H1 (cell line): ENCODE results near the gene SFTPB. TPM values are rescaled to one million over a fixed set of nuclear protein-coding genes. Genes with fewer than 3 reads are reported as not detected.

Experiments used
- CTCF ChIA-PET: fragments of 300-600 bp; sonication (Branson Sonifier 250); formaldehyde crosslinking; loops from one replicate; lab custom pipeline; 2021; ENCODE audit not compliant: partially characterized antibody; lab: Charles Lee
- POLR2A ChIA-PET: fragments of 300-600 bp; sonication (Branson Sonifier 250); formaldehyde crosslinking; loops from one replicate; lab custom pipeline; 2021; ENCODE audit warnings: inconsistent platforms; ENCODE audit not compliant: partially characterized antibody; lab: Charles Lee
- DNase-seq, 2 experiments: peaks; one replicate each; pipeline versions ENCODE4 v3.0.0 to v3.0.0-alpha.2; 2010 to 2022; ENCODE audit warnings: low spot score in 2 of 2, low read depth in 1 of 2, mixed read lengths in 1 of 2
- FAIRE-seq: peaks from 2 replicates; lab custom pipeline; 2011; peaks lifted over from hg19 to GRCh38; lab: Jason Lieb, UNC
- H2AFZ ChIP-seq: 2 replicates; pipeline ENCODE4 v1.8.1; 2012; ENCODE audit warnings: low read length, inconsistent platforms
- H2AK5ac ChIP-seq: 2 replicates; pipeline ENCODE4 v1.6.1; 2013; ENCODE audit warnings: low read depth, low read length
- H2BK120ac ChIP-seq: replicated peaks from 2 replicates; pipeline ENCODE3; 2013; ENCODE audit warnings: low read depth, low read length, inconsistent platforms
- H2BK12ac ChIP-seq: 2 replicates; pipeline ENCODE4 v1.6.1; 2013; ENCODE audit warnings: low read depth, low read length
- H2BK15ac ChIP-seq: 2 replicates; pipeline ENCODE4 v1.6.1; 2013; ENCODE audit warnings: low read length
- H2BK20ac ChIP-seq: 2 replicates; pipeline ENCODE4 v1.6.1; 2013; ENCODE audit warnings: low read length
- H2BK5ac ChIP-seq: 2 replicates; pipeline ENCODE4 v1.6.1; 2013; ENCODE audit warnings: low read depth, low read length
- H3K14ac ChIP-seq: 2 replicates; pipeline ENCODE4 v1.6.1; 2013; ENCODE audit warnings: inconsistent platforms; ENCODE audit not compliant: insufficient read length
- H3K18ac ChIP-seq: 2 replicates; pipeline ENCODE4 v1.6.1; 2013; ENCODE audit warnings: low read length; ENCODE audit errors: extremely low read depth
- H3K23ac ChIP-seq: 2 replicates; pipeline ENCODE4 v1.6.1; 2013; ENCODE audit warnings: inconsistent platforms; ENCODE audit not compliant: insufficient read length
- H3K23me2 ChIP-seq: 2 replicates; pipeline ENCODE4 v1.6.1; 2013; ENCODE audit warnings: low read depth, low read length
- H3K27ac ChIP-seq: 2 replicates; pipeline ENCODE4 v1.6.1; 2011; ENCODE audit warnings: low read depth, low read length, inconsistent platforms
- H3K27me3 ChIP-seq, 4 experiments: replicated peaks in 1 of 4; 1 replicate in 1 of 4; 2 replicates in 3 of 4; pipeline versions ENCODE4 v1.6.1 to v1.8.1; 2011 to 2013; ENCODE audit warnings: low read length in 3 of 4, mild to moderate bottlenecking in 3 of 4, inconsistent platforms in 2 of 4, mixed read lengths in 2 of 4, moderate library complexity in 1 of 4; ENCODE audit not compliant: control insufficient read depth in 3 of 4, insufficient read depth in 3 of 4; ENCODE audit errors: extremely low read depth in 1 of 4
- H3K36me3 ChIP-seq, 4 experiments: 2 replicates each; pipeline versions ENCODE4 v1.6.1 to v1.8.1; 2011 to 2013; ENCODE audit warnings: mild to moderate bottlenecking in 4 of 4, low read length in 3 of 4, moderate library complexity in 2 of 4, control low read depth in 1 of 4, inconsistent platforms in 1 of 4; ENCODE audit not compliant: insufficient read depth in 4 of 4, control insufficient read depth in 2 of 4
- H3K4ac ChIP-seq: replicated peaks from 2 replicates; pipeline ENCODE3; 2013; ENCODE audit warnings: low read length, low read depth, mixed read lengths, inconsistent platforms; ENCODE audit not compliant: insufficient read length
- H3K4me1 ChIP-seq, 4 experiments: replicated peaks in 1 of 4; 1 replicate in 1 of 4; 2 replicates in 3 of 4; pipeline versions ENCODE4 v1.6.1 to v1.8.1; 2011 to 2013; ENCODE audit warnings: low read length in 3 of 4, inconsistent platforms in 2 of 4, mixed read lengths in 1 of 4; ENCODE audit not compliant: insufficient read depth in 4 of 4, control insufficient read depth in 3 of 4
- H3K4me2 ChIP-seq, 2 experiments: 2 replicates each; pipeline versions ENCODE4 v1.6.1 to v1.8.1; 2011 to 2013; ENCODE audit warnings: low read depth in 2 of 2, low read length in 2 of 2, control low read depth in 1 of 2, inconsistent platforms in 1 of 2, mild to moderate bottlenecking in 1 of 2; ENCODE audit not compliant: insufficient read depth in 1 of 2
- H3K4me3 ChIP-seq, 4 experiments: fragments of 200-600, 300-600 bp in 1 of 4; sonication (generic), shearing (Covaris generic), sonication (Bioruptor Twin) in 1 of 4; 2 replicates each; pipeline versions ENCODE4 v1.5.1 to v1.8.1; 2011 to 2016; ENCODE audit warnings: low read length in 4 of 4, low read depth in 3 of 4, control low read depth in 2 of 4, inconsistent platforms in 2 of 4, mild to moderate bottlenecking in 2 of 4, mixed read lengths in 1 of 4, moderate library complexity in 1 of 4; ENCODE audit not compliant: insufficient read depth in 2 of 4; ENCODE audit errors: extremely low read depth in 1 of 4
- H3K56ac ChIP-seq: replicated peaks from 2 replicates; pipeline ENCODE3; 2013; ENCODE audit warnings: low read depth, mild to moderate bottlenecking, mixed read lengths, low read length, inconsistent platforms; ENCODE audit not compliant: insufficient read length
- H3K79me1 ChIP-seq: 2 replicates; pipeline ENCODE4 v1.6.1; 2013; ENCODE audit warnings: low read depth, low read length, control low read depth
- H3K79me2 ChIP-seq, 2 experiments: 2 replicates each; pipeline versions ENCODE4 v1.6.1 to v1.8.1; 2012 to 2013; ENCODE audit warnings: low read length in 2 of 2, mild to moderate bottlenecking in 2 of 2, inconsistent platforms in 1 of 2; ENCODE audit not compliant: insufficient read depth in 2 of 2, control insufficient read depth in 1 of 2
- H3K9ac ChIP-seq, 4 experiments: replicated peaks in 1 of 4; 1 replicate in 1 of 4; 2 replicates in 3 of 4; pipeline versions ENCODE4 v1.6.1 to v1.8.1; 2011 to 2013; ENCODE audit warnings: low read depth in 3 of 4, low read length in 3 of 4, control low read depth in 2 of 4, mild to moderate bottlenecking in 2 of 4, moderate library complexity in 2 of 4, inconsistent platforms in 1 of 4; ENCODE audit errors: extremely low read depth in 1 of 4
- H3K9me3 ChIP-seq, 2 experiments: 2 replicates each; pipeline versions ENCODE4 v1.6.1 to v1.8.1; 2012 to 2013; ENCODE audit warnings: mild to moderate bottlenecking in 2 of 2, moderate library complexity in 2 of 2, control low read depth in 1 of 2, inconsistent platforms in 1 of 2, low read depth in 1 of 2, low read length in 1 of 2, mixed read lengths in 1 of 2; ENCODE audit not compliant: insufficient read depth in 2 of 2
- H4K20me1 ChIP-seq, 2 experiments: replicated peaks in 1 of 2; 2 replicates each; pipeline versions ENCODE3 to v1.8.1; 2011 to 2013; ENCODE audit warnings: inconsistent platforms in 2 of 2, low read length in 2 of 2, mild to moderate bottlenecking in 1 of 2; ENCODE audit not compliant: insufficient read depth in 2 of 2, control insufficient read depth in 1 of 2
- H4K5ac ChIP-seq: 2 replicates; pipeline ENCODE4 v1.6.1; 2013; ENCODE audit warnings: low read length, low read depth, mixed read lengths, inconsistent platforms; ENCODE audit not compliant: insufficient read length
- H4K8ac ChIP-seq: 2 replicates; pipeline ENCODE4 v1.8.0; 2013; ENCODE audit warnings: mild to moderate bottlenecking, moderate library complexity, low read length, inconsistent platforms; ENCODE audit not compliant: insufficient read depth; ENCODE audit errors: extremely low read depth
- H4K91ac ChIP-seq: replicated peaks from 2 replicates; pipeline ENCODE3; 2013; ENCODE audit warnings: low read length, mixed read lengths, inconsistent platforms; ENCODE audit not compliant: insufficient read length
- BACH1 ChIP-seq: IDR thresholded peaks from 2 replicates; pipeline ENCODE4 v1.6.1; 2012; ENCODE audit warnings: low read length, improper control_type of control experiment
- CHD1 ChIP-seq: IDR thresholded peaks from 2 replicates; pipeline ENCODE4 v1.6.1; 2012; ENCODE audit warnings: low read depth, low read length, improper control_type of control experiment
- CTBP2 ChIP-seq: IDR thresholded peaks from 2 replicates; pipeline ENCODE4 v1.7.0; 2011; ENCODE audit warnings: borderline replicate concordance, mild to moderate bottlenecking, moderate library complexity, mixed read lengths, low read length; ENCODE audit not compliant: insufficient read depth, insufficient read length
- EGR1 ChIP-seq: IDR thresholded peaks from 2 replicates; pipeline ENCODE4 v1.6.1; 2011; ENCODE audit warnings: low read depth, low read length, borderline replicate concordance
- EZH2 ChIP-seq: fragments of 200-600 bp; sonication (generic); IDR thresholded peaks from 2 replicates; pipeline ENCODE4 v1.7.1; 2012; ENCODE audit warnings: low read depth, mild to moderate bottlenecking, moderate library complexity, low read length, inconsistent platforms; ENCODE audit not compliant: severe bottlenecking
- KDM1A ChIP-seq: fragments of 200-600, 300-600 bp; sonication (generic); IDR thresholded peaks from 2 replicates; pipeline ENCODE4 v1.7.1; 2016; ENCODE audit warnings: mild to moderate bottlenecking, low read length, borderline replicate concordance
- KDM5A ChIP-seq: fragments of 200-600 bp; IDR thresholded peaks from 2 replicates; pipeline ENCODE4 v1.7.1; 2012; ENCODE audit warnings: mild to moderate bottlenecking, low read length, inconsistent platforms, mixed read lengths
- RNF2 ChIP-seq: fragments of 200-900, 300-1000 bp; sonication (generic); IDR thresholded peaks from 2 replicates; pipeline ENCODE4 v1.7.1; 2016; ENCODE audit warnings: borderline replicate concordance, low read depth, mild to moderate bottlenecking, antibody characterized with exemption, low read length; ENCODE audit not compliant: poor library complexity, severe bottlenecking; ENCODE audit errors: missing control alignments
- SAP30 ChIP-seq: fragments of 300-600 bp; sonication (generic); IDR thresholded peaks from 2 replicates; pipeline ENCODE4 v1.7.1; 2012; ENCODE audit warnings: low read length, moderate library complexity, mild to moderate bottlenecking, inconsistent platforms; ENCODE audit not compliant: insufficient read depth, insufficient replicate concordance
- SIX5 ChIP-seq: IDR thresholded peaks from 2 replicates; pipeline ENCODE4 v1.6.1; 2011; ENCODE audit warnings: mild to moderate bottlenecking, low read depth, low read length
- WGBS, 2 experiments: shearing (Covaris generic) in 1 of 2; methylation state at CpG; one replicate each; pipeline versions ENCODE4 v1.1.6 to v1.1.7; 2013 to 2015; ENCODE audit warnings: low lambda C conversion rate in 2 of 2, mixed read lengths in 2 of 2, inconsistent platforms in 1 of 2, low coverage in 1 of 2, missing lambda C conversion rate in 1 of 2; ENCODE audit not compliant: insufficient replicate concordance in 2 of 2, insufficient coverage in 1 of 2, insufficient read length in 1 of 2; ENCODE audit errors: extremely low coverage in 1 of 2, missing lambda C conversion rate in 1 of 2; 5-methylcytosine and 5-hydroxymethylcytosine counted together
- polyA plus RNA-seq, 7 experiments: library from polyadenylated mRNA; depleted of rRNA in 3 of 7; stranded (reverse) in 5 of 7; unstranded in 2 of 7; fragments of >200 nt in 5 of 7; fragments of 200-250 nt in 2 of 7; gene quantifications; 1 replicate in 5 of 7; 2 replicates in 1 of 7; 4 replicates in 1 of 7; pipeline versions ENCODE4 v1.2.1 to v1.2.3, GENCODE V29; 2011 to 2013; ENCODE audit warnings: missing spikeins in 2 of 7, mixed read lengths in 2 of 7
- total RNA-seq: library from RNA; stranded (reverse); fragmentation: NEBNext Ultra II Directional; extraction: Animal tissue kit (Norgen Biotek cat#: 25700); gene quantifications from 2 replicates; pipeline ENCODE4 v1.2.1, GENCODE V29; 2021

Gene SFTPB
- total and polyA plus RNA-seq, 2 of the 8 experiments (the other 6 are each of a cell fraction or from before 2014, with no cell fraction given): not detected

DNA sequence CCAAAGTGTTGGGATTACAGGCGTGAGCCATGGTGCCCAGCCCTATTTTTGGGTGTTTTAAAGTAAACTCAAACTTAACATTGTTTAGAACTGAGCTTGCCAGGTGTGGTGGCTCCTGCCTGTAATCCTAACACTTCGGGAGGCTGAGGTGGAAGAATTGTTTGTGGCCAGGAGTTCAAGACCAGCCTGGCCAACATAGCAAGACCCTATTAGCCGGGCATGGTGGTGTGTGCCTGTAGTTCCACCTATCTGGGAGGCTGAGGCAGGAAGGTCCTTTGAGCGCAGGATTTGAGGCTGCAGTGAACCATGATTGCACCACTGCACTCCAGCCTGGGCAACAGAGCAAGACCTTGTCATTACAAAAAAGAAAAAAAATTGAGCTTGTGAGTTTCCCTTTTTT lies 17.5 kb downstream of the SFTPB start:
- H3K4ac ChIP-seq: no peak overlapping the region
- peaks cover 23 to 73% (median 51%) of the 10 kb centered on the region in 4 experiments for H3K36me3 ChIP-seq
- FAIRE-seq: no peak
- no peak overlapping the region for H2BK12ac ChIP-seq
- no peak overlapping the region for H3K27ac ChIP-seq
- H2BK5ac ChIP-seq: no peak overlapping the region
- H2BK20ac ChIP-seq: no peak overlapping the region
- DNase-seq: no peak
- 93% methylated on average over 4 of the region's 4 CpGs; no CpG with 5 or more reads in 1 of the 2 experiments for WGBS, 2 experiments
- no peak overlapping the region for H4K8ac ChIP-seq
- H2AK5ac ChIP-seq: no peak overlapping the region
- no peaks in the 10 kb centered on the region for H3K79me1 ChIP-seq
- H3K27me3 ChIP-seq: no peaks in the 10 kb centered on the region
- H3K4me1 ChIP-seq: 0 out of 7 replicates have a peak, but pooled peaks cover 0 to 3% (median 0%) of the 10 kb centered on the region in 4 experiments
- H3K9ac ChIP-seq: no peak overlapping the region
- no peak overlapping the region for H4K5ac ChIP-seq
- H3K23ac ChIP-seq: no peak overlapping the region
- H2BK120ac ChIP-seq: no peak overlapping the region
- H3K18ac ChIP-seq: no peak overlapping the region
- H4K20me1 ChIP-seq: peaks cover 0 to 2% of the 10 kb centered on the region in 2 experiments
- H3K14ac ChIP-seq: no peak overlapping the region
- H4K91ac ChIP-seq: no peak overlapping the region
- CTCF ChIA-PET: interaction anchor here (0.8 to 8.4 kb wide), 10 partner anchors 9 to 69 kb away, joined by 3 to 69 read pairs (median 4); no protein-coding TSS in a partner anchor
- no peak overlapping the region for H3K4me2 ChIP-seq
- no peak overlapping the region for H3K4me3 ChIP-seq
- no peaks in the 10 kb centered on the region for H3K79me2 ChIP-seq
- H3K56ac ChIP-seq: no peak overlapping the region
- 0 out of 2 replicates have a peak, but pooled peaks cover 2% of the 10 kb centered on the region for H3K23me2 ChIP-seq
- no peaks in the 10 kb centered on the region for H3K9me3 ChIP-seq
- POLR2A ChIA-PET: interaction anchor here (0.9 to 2.0 kb wide), 4 partner anchors 8 to 35 kb away, joined by 3 to 7 read pairs (median 4); partner anchors contain the start of gene USP39
- TF ChIP-seq KDM5A: no peak
- no peak for TF ChIP-seq EZH2
- no peak for TF ChIP-seq SIX5
- TF ChIP-seq BACH1: no peak
- no peak for TF ChIP-seq SAP30
- no peak for TF ChIP-seq KDM1A
- no peak for TF ChIP-seq EGR1
- TF ChIP-seq CTBP2: no peak
- TF ChIP-seq CHD1: no peak
- TF ChIP-seq RNF2: no peak
- H2AFZ ChIP-seq: no peak overlapping the region
- H2BK15ac ChIP-seq: no peak overlapping the region
